GM23338 (cell line): ENCODE results near the gene UBXN4.

Experiments
- CREB1 ChIP-seq: fragments of 250-450 bp; sonication (Bioruptor Pico); IDR thresholded peaks from 2 replicates; pipeline ENCODE4 v1.5.0; 2020; ENCODE audit warnings: low read depth, mild to moderate bottlenecking, moderate library complexity
- CTCF ChIP-seq, 2 experiments: fragments of 200-600 bp in 1 of 2; sonication (generic) in 1 of 2; conservative IDR thresholded peaks; 2 replicates each; pipeline versions ENCODE4 v1.5.1 to v1.6.1; 2016 to 2017; ENCODE audit warnings: antibody characterized with exemption in 2 of 2, low read depth in 2 of 2, mild to moderate bottlenecking in 2 of 2, moderate library complexity in 1 of 2
- EZH2 ChIP-seq: fragments of 200-600 bp; sonication (generic); IDR thresholded peaks from one replicate; pipeline ENCODE4 v1.8.0; 2017; ENCODE audit warnings: antibody characterized with exemption, mild to moderate bottlenecking, low read depth; ENCODE audit not compliant: unreplicated experiment
- EZH2phosphoT487 ChIP-seq: fragments of 200-600 bp; sonication (generic); IDR thresholded peaks from one replicate; pipeline ENCODE4 v1.8.1; 2018; ENCODE audit warnings: antibody characterized with exemption; ENCODE audit not compliant: unreplicated experiment
- JUNB ChIP-seq: IDR thresholded peaks from one replicate; pipeline ENCODE4 v1.6.1; 2016; ENCODE audit warnings: antibody characterized with exemption; ENCODE audit not compliant: unreplicated experiment
- NANOG ChIP-seq: IDR thresholded peaks from 2 replicates; pipeline ENCODE4 v1.6.1; 2016; ENCODE audit warnings: antibody characterized with exemption, borderline replicate concordance
- POLR2AphosphoS5 ChIP-seq: IDR thresholded peaks from 2 replicates; pipeline ENCODE4 v1.6.1; 2016; ENCODE audit warnings: antibody characterized with exemption, low read depth
- REST ChIP-seq: IDR thresholded peaks from one replicate; pipeline ENCODE4 v1.6.1; 2018; ENCODE audit warnings: antibody characterized with exemption; ENCODE audit not compliant: unreplicated experiment
- STAT1 ChIP-seq: IDR thresholded peaks from one replicate; pipeline ENCODE4 v1.6.1; 2016; ENCODE audit warnings: antibody characterized with exemption; ENCODE audit not compliant: unreplicated experiment
- ZNF114 ChIP-seq: fragments of 250-450 bp; sonication (Bioruptor Pico); IDR thresholded peaks from 2 replicates; pipeline ENCODE4 v1.5.0; 2020; ENCODE audit warnings: mild to moderate bottlenecking, moderate library complexity
- TF ChIP-seq, protein P1 (sequence below): fragments of 250-450 bp; sonication (Bioruptor Pico); IDR thresholded peaks from 2 replicates; pipeline ENCODE4 v1.5.0; 2020; ENCODE audit warnings: mild to moderate bottlenecking, moderate library complexity
- TF ChIP-seq, protein P2 (sequence below): IDR thresholded peaks from 2 replicates; pipeline ENCODE4 v1.6.1; 2016; ENCODE audit warnings: antibody characterized with exemption

GRCh38 chr2:135832891-135833290 lies 91.2 kb downstream of the UBXN4 start:
- TF ChIP-seq CTCF (conservative IDR thresholded peaks at IDR 0.05; ENCODE audit: low read depth in 2 of 2) = no peak
- TF ChIP-seq EZH2 = no peak
- TF ChIP-seq JUNB = no peak
- no peak for TF ChIP-seq ZNF114
- TF ChIP-seq, protein P1, sequence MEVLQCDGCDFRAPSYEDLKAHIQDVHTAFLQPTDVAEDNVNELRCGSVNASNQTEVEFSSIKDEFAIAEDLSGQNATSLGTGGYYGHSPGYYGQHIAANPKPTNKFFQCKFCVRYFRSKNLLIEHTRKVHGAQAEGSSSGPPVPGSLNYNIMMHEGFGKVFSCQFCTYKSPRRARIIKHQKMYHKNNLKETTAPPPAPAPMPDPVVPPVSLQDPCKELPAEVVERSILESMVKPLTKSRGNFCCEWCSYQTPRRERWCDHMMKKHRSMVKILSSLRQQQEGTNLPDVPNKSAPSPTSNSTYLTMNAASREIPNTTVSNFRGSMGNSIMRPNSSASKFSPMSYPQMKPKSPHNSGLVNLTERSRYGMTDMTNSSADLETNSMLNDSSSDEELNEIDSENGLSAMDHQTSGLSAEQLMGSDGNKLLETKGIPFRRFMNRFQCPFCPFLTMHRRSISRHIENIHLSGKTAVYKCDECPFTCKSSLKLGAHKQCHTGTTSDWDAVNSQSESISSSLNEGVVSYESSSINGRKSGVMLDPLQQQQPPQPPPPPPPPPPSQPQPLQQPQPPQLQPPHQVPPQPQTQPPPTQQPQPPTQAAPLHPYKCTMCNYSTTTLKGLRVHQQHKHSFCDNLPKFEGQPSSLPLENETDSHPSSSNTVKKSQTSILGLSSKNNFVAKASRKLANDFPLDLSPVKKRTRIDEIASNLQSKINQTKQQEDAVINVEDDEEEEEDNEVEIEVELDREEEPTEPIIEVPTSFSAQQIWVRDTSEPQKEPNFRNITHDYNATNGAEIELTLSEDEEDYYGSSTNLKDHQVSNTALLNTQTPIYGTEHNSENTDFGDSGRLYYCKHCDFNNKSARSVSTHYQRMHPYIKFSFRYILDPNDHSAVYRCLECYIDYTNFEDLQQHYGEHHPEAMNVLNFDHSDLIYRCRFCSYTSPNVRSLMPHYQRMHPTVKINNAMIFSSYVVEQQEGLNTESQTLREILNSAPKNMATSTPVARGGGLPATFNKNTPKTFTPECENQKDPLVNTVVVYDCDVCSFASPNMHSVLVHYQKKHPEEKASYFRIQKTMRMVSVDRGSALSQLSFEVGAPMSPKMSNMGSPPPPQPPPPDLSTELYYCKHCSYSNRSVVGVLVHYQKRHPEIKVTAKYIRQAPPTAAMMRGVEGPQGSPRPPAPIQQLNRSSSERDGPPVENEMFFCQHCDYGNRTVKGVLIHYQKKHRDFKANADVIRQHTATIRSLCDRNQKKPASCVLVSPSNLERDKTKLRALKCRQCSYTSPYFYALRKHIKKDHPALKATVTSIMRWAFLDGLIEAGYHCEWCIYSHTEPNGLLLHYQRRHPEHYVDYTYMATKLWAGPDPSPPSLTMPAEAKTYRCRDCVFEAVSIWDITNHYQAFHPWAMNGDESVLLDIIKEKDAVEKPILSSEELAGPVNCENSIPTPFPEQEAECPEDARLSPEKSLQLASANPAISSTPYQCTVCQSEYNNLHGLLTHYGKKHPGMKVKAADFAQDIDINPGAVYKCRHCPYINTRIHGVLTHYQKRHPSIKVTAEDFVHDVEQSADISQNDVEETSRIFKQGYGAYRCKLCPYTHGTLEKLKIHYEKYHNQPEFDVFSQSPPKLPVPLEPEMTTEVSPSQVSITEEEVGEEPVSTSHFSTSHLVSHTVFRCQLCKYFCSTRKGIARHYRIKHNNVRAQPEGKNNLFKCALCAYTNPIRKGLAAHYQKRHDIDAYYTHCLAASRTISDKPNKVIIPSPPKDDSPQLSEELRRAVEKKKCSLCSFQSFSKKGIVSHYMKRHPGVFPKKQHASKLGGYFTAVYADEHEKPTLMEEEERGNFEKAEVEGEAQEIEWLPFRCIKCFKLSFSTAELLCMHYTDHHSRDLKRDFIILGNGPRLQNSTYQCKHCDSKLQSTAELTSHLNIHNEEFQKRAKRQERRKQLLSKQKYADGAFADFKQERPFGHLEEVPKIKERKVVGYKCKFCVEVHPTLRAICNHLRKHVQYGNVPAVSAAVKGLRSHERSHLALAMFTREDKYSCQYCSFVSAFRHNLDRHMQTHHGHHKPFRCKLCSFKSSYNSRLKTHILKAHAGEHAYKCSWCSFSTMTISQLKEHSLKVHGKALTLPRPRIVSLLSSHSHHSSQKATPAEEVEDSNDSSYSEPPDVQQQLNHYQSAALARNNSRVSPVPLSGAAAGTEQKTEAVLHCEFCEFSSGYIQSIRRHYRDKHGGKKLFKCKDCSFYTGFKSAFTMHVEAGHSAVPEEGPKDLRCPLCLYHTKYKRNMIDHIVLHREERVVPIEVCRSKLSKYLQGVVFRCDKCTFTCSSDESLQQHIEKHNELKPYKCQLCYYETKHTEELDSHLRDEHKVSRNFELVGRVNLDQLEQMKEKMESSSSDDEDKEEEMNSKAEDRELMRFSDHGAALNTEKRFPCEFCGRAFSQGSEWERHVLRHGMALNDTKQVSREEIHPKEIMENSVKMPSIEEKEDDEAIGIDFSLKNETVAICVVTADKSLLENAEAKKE (CRISPR knock-in tag) = no peak
- no peak for TF ChIP-seq REST
- no peak for TF ChIP-seq POLR2AphosphoS5
- TF ChIP-seq, protein P2, sequence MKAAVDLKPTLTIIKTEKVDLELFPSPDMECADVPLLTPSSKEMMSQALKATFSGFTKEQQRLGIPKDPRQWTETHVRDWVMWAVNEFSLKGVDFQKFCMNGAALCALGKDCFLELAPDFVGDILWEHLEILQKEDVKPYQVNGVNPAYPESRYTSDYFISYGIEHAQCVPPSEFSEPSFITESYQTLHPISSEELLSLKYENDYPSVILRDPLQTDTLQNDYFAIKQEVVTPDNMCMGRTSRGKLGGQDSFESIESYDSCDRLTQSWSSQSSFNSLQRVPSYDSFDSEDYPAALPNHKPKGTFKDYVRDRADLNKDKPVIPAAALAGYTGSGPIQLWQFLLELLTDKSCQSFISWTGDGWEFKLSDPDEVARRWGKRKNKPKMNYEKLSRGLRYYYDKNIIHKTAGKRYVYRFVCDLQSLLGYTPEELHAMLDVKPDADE = no peak
- no peak for TF ChIP-seq CREB1
- TF ChIP-seq EZH2phosphoT487 = no peak
- no peak for TF ChIP-seq STAT1
- no peak for TF ChIP-seq NANOG
